ENCODE measurements around the gene CCDC102A.
"Not testable (repeated sequence)": the region's sequence is repeated elsewhere in the genome, so short reads cannot be mapped to it uniquely, and the experiment has no call there.

Gene CCDC102A

GRCh38 chr16:57564571-57565270 lies 28.4 kb upstream of the CCDC102A start:
- DNase-seq = no peak

- no peak for DNase-seq
Observed at GRCh38 chr16:57563761-57564160, 27.4 kb upstream of the CCDC102A start.

GRCh38 chr16:57563487-57563750 lies 27.0 kb upstream of the CCDC102A start:
- DNase-seq = no peak

- no peak for DNase-seq
Observed at GRCh38 chr16:57562669-57563486, 26.5 kb upstream of the CCDC102A start.

- no peak for DNase-seq
Observed at GRCh38 chr16:57562066-57562465, 25.7 kb upstream of the CCDC102A start.

- DNase-seq = no peak
Observed at GRCh38 chr16:57559072-57559790, 22.9 kb upstream of the CCDC102A start.

GRCh38 chr16:57556941-57557541 lies 20.7 kb upstream of the CCDC102A start:
- DNase-seq = no peak

GRCh38 chr16:57555831-57556230 lies 19.5 kb upstream of the CCDC102A start:
- no peak for DNase-seq

GRCh38 chr16:57551057-57551456 lies 14.7 kb upstream of the CCDC102A start:
- no peak for DNase-seq

GRCh38 chr16:57549730-57550129 lies 13.4 kb upstream of the CCDC102A start:
- no peak for DNase-seq

- no peak for DNase-seq
Observed at GRCh38 chr16:57548408-57548807, 12.0 kb upstream of the CCDC102A start.

- DNase-seq = not testable (repeated sequence)
Observed at GRCh38 chr16:57547524-57547923, 11.2 kb upstream of the CCDC102A start.

- no peak for DNase-seq
Observed at GRCh38 chr16:57544124-57544653, 7.8 kb upstream of the CCDC102A start.

- DNase-seq = no peak
Observed at GRCh38 chr16:57541754-57542435, 5.5 kb upstream of the CCDC102A start.

GRCh38 chr16:57540906-57541753 lies 4.8 kb upstream of the CCDC102A start:
- DNase-seq = no peak

- DNase-seq = no peak
Observed at GRCh38 chr16:57540387-57540786, 4.0 kb upstream of the CCDC102A start.

- DNase-seq = no peak
Observed at GRCh38 chr16:57539072-57539796, 2.9 kb upstream of the CCDC102A start.

GRCh38 chr16:57538235-57538721 lies 1.9 kb upstream of the CCDC102A start:
- no peak for DNase-seq

GRCh38 chr16:57537581-57538234 lies 1.3 kb upstream of the CCDC102A start:
- DNase-seq = no peak

- no peak for DNase-seq
Observed at GRCh38 chr16:57537194-57537505, 779 bp upstream of the CCDC102A start.

All from NCI-H2171 (cell line).